Measurements from ENCODE around the gene EPHA6.

DNA sequence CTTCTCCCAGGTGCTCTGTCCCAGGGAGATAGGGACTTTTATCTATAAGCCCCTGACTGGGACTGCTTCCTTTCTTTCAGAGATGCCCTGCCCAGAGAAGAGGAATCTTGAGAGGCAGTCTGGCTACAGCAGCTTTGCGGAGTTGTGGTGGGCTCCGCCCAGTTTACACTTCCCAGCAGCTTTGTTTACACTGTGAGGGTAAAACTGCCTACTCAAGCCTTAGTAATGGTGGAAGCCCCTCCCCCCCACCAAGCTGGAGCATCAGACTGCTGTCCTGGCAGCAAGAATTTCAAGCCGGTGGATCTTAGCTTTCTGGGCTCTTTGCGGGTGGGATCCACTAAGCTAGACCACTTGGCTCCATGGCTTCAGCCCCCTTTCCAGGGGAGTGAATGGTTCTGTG lies 696.4 kb downstream of the EPHA6 start:
- TF ChIP-seq, protein P1, sequence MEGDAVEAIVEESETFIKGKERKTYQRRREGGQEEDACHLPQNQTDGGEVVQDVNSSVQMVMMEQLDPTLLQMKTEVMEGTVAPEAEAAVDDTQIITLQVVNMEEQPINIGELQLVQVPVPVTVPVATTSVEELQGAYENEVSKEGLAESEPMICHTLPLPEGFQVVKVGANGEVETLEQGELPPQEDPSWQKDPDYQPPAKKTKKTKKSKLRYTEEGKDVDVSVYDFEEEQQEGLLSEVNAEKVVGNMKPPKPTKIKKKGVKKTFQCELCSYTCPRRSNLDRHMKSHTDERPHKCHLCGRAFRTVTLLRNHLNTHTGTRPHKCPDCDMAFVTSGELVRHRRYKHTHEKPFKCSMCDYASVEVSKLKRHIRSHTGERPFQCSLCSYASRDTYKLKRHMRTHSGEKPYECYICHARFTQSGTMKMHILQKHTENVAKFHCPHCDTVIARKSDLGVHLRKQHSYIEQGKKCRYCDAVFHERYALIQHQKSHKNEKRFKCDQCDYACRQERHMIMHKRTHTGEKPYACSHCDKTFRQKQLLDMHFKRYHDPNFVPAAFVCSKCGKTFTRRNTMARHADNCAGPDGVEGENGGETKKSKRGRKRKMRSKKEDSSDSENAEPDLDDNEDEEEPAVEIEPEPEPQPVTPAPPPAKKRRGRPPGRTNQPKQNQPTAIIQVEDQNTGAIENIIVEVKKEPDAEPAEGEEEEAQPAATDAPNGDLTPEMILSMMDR (IDR thresholded peaks at IDR 0.05; ENCODE audit: low read length) = no peak
- no peak for TF ChIP-seq EZH2 (IDR thresholded peaks at IDR 0.05; ENCODE audit: borderline replicate concordance, low read length)

All from OCI-LY1 (cell line).